ENCODE measurements around the gene LRRC4C. TPM values are rescaled to one million over a fixed set of nuclear protein-coding genes. Genes with fewer than 3 reads are reported as not detected.

Gene LRRC4C
- total RNA-seq, 1 donor from 2014 or later: 2.7 TPM

- Histone ChIP-seq H3K9ac (no peak overlapping the region), H4K20me1 (ENCODE audit: low read depth) (no peaks in the 10 kb centered on the region), H3K27ac (no peak overlapping the region), H3K4me2 (no peak overlapping the region), H3F3A (ENCODE audit: low read depth) (no peaks in the 10 kb centered on the region), H3K36me3 (no peaks in the 10 kb centered on the region), H3K79me2 (ENCODE audit: low read depth) (no peaks in the 10 kb centered on the region), H3K4me3 (no peak overlapping the region), H3K27me3 (no peaks in the 10 kb centered on the region), H2AFZ (replicated peaks) (no peak overlapping the region), H3K9me3 (ENCODE audit: low read depth) (no peaks in the 10 kb centered on the region), H3K4me1 (no peaks in the 10 kb centered on the region)
- Mint-ChIP-seq H3K4me1 (no peaks in the 10 kb centered on the region), H3K27me3 (ENCODE audit: insufficient read depth, low read depth) (no peaks in the 10 kb centered on the region), H3K27ac (no peak overlapping the region), H3K4me3 (no peak overlapping the region), H3K9me3 (no peaks in the 10 kb centered on the region), H3K36me3 (no peaks in the 10 kb centered on the region)
- TF ChIP-seq EZH2phosphoT487 (IDR thresholded peaks at IDR 0.05) (no peak), CTCF (IDR thresholded peaks at IDR 0.05) (no peak), EZH2 (IDR thresholded peaks at IDR 0.05) (no peak)
- no peak for DNase-seq (ENCODE audit: low spot score)
Observed at GRCh38 chr11:41042688-41043087, 416.8 kb downstream of the LRRC4C start.

GRCh38 chr11:41040474-41040873, 419.0 kb downstream of the LRRC4C start:
- Histone ChIP-seq H3K4me1 (no peaks in the 10 kb centered on the region), H3K79me2 (ENCODE audit: low read depth) (no peaks in the 10 kb centered on the region), H3K27me3 (no peaks in the 10 kb centered on the region), H3K4me2 (no peak overlapping the region), H3F3A (ENCODE audit: low read depth) (no peaks in the 10 kb centered on the region), H2AFZ (replicated peaks) (no peak overlapping the region), H3K4me3 (no peak overlapping the region), H3K9me3 (ENCODE audit: low read depth) (no peaks in the 10 kb centered on the region), H4K20me1 (ENCODE audit: low read depth) (no peaks in the 10 kb centered on the region), H3K9ac (no peak overlapping the region), H3K36me3 (no peaks in the 10 kb centered on the region), H3K27ac (no peak overlapping the region)
- TF ChIP-seq EZH2 (IDR thresholded peaks at IDR 0.05): no peak
- TF ChIP-seq CTCF (IDR thresholded peaks at IDR 0.05): no peak
- H3K4me3 Mint-ChIP-seq: no peak overlapping the region
- DNase-seq (ENCODE audit: low spot score): no peak
- no peak overlapping the region for H3K27ac Mint-ChIP-seq
- no peaks in the 10 kb centered on the region for H3K36me3 Mint-ChIP-seq
- H3K9me3 Mint-ChIP-seq: no peaks in the 10 kb centered on the region
- no peaks in the 10 kb centered on the region for H3K27me3 Mint-ChIP-seq (ENCODE audit: insufficient read depth, low read depth)
- no peaks in the 10 kb centered on the region for H3K4me1 Mint-ChIP-seq

GRCh38 chr11:41039592-41039991, 419.9 kb downstream of the LRRC4C start:
- H3K36me3 Mint-ChIP-seq: no peaks in the 10 kb centered on the region
- Histone ChIP-seq H3K9ac (no peak overlapping the region), H3K4me3 (no peak overlapping the region), H2AFZ (replicated peaks) (no peak overlapping the region), H3K79me2 (ENCODE audit: low read depth) (no peaks in the 10 kb centered on the region), H3F3A (ENCODE audit: low read depth) (no peaks in the 10 kb centered on the region), H3K36me3 (no peaks in the 10 kb centered on the region), H3K4me1 (no peaks in the 10 kb centered on the region), H3K4me2 (no peak overlapping the region), H4K20me1 (ENCODE audit: low read depth) (no peaks in the 10 kb centered on the region), H3K27ac (no peak overlapping the region), H3K9me3 (ENCODE audit: low read depth) (no peaks in the 10 kb centered on the region), H3K27me3 (no peaks in the 10 kb centered on the region)
- H3K9me3 Mint-ChIP-seq: no peaks in the 10 kb centered on the region
- no peaks in the 10 kb centered on the region for H3K27me3 Mint-ChIP-seq (ENCODE audit: insufficient read depth, low read depth)
- TF ChIP-seq CTCF (IDR thresholded peaks at IDR 0.05) (no peak), EZH2phosphoT487 (IDR thresholded peaks at IDR 0.05) (no peak), EZH2 (IDR thresholded peaks at IDR 0.05) (no peak)
- DNase-seq (ENCODE audit: low spot score): no peak
- H3K4me3 Mint-ChIP-seq: no peak overlapping the region
- no peak overlapping the region for H3K27ac Mint-ChIP-seq
- H3K4me1 Mint-ChIP-seq: no peaks in the 10 kb centered on the region
